ENCODE results near the gene BCAS3. TPM values are rescaled to one million over a fixed set of nuclear protein-coding genes. Genes with fewer than 3 reads are reported as not detected.

Gene BCAS3
- total RNA-seq, 1 experiment from 2014 or later, result 26.3 TPM

DNA sequence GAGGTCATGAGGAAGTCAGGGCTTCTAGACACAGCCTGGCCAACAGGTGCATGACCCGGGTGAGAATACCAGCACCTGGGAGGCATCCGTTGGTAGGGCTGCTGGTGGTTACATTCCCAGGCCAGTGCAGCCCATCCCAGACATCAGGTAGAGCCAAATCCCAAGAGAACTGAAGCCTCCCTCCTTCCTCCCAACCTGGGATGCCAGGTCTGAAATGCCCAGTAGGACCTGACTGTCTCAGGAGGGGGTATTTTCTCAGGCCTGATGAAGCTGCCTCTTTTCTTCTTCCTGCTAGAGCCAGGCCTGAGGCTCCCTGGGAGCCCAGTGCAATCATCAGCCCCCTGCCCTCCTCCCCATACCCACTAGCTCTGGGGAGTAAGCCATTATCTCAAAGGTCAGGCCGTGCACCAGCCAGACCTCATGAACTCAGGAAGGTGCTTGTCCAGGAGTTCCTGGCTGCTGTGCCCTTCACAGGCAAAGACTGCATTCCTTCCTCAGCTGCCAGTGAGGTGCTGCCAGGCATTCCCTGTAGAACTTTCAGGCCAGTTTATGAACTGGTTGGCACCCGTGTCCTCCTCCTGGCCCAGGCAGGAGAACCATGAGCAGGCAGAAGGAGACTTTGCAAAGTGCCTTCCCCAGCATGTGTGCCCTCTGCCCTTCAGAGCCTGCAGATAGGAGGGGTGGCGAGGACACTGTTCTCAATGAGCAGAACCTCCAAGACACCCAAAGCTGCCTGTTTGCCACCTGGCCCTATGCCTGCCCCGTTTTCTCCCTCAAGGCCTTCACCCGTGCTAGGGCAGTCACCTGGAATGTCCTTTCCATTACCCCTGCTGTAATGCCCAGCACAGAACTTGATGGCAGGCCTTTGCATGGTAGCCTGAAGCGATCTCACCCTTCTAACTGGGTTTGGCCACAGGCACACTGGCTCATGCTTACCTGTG, 729.6 kb downstream of the BCAS3 start:
- Histone ChIP-seq H3K9ac (ENCODE audit: low read length) (no peak overlapping the region), H3K9me2 (ENCODE audit: insufficient read depth) (no peaks in the 10 kb centered on the region), H3K36me3 (ENCODE audit: control insufficient read depth in 1 of 2, insufficient read depth in 2 of 2, low read length in 2 of 2) (no peaks in the 10 kb centered on the region), H2AFZ (ENCODE audit: low read depth, low read length, poor library complexity, severe bottlenecking) (no peak overlapping the region), H3K4me2 (ENCODE audit: low read length) (no peak overlapping the region), H3K9me3 (ENCODE audit: control insufficient read depth in 1 of 2, insufficient read depth in 1 of 2, low read depth in 1 of 2, low read length in 2 of 2) (no peaks in the 10 kb centered on the region), H3K4me1 (ENCODE audit: control insufficient read depth in 1 of 2, insufficient read depth in 2 of 2, low read length in 2 of 2) (peaks cover 19 to 27% of the 10 kb centered on the region in 2 experiments; a peak in 3 of 4 replicates), H3K4me3 (replicated peaks in 1 of 2; ENCODE audit: low read depth in 1 of 2, low read length in 2 of 2) (no peak overlapping the region), H3K27me3 (ENCODE audit: insufficient read depth, low read length) (no peaks in the 10 kb centered on the region), H3K27ac (ENCODE audit: low read depth, low read length) (no peak overlapping the region), H4K20me1 (ENCODE audit: insufficient read depth) (no peaks in the 10 kb centered on the region), H3K79me2 (ENCODE audit: insufficient read depth, low read length) (no peaks in the 10 kb centered on the region)
- CTCF ChIA-PET, result interaction anchor here (1.0 kb wide), 1 partner anchor 14 kb away, joined by 3 read pairs; no protein-coding TSS in a partner anchor
- no peak for DNase-seq (ENCODE audit: low read depth, low spot score)
- intact Hi-C loops (cut with micrococcal nuclease), result no loop called here
- POLR2A ChIA-PET, result no interaction called here
- no TSS peak for BruUV-seq (replicated peaks)
- no peak for ATAC-seq
- RAD21 ChIA-PET (ENCODE audit: low non-redundant PET in 1 of 2, low total read pairs in 2 of 2, uncharacterized antibody in 2 of 2, unreplicated experiment in 2 of 2), result no interaction called here
- TF ChIP-seq RAD21 (IDR thresholded peaks at IDR 0.05; ENCODE audit: low read depth), result no peak
- TF ChIP-seq, protein P1, sequence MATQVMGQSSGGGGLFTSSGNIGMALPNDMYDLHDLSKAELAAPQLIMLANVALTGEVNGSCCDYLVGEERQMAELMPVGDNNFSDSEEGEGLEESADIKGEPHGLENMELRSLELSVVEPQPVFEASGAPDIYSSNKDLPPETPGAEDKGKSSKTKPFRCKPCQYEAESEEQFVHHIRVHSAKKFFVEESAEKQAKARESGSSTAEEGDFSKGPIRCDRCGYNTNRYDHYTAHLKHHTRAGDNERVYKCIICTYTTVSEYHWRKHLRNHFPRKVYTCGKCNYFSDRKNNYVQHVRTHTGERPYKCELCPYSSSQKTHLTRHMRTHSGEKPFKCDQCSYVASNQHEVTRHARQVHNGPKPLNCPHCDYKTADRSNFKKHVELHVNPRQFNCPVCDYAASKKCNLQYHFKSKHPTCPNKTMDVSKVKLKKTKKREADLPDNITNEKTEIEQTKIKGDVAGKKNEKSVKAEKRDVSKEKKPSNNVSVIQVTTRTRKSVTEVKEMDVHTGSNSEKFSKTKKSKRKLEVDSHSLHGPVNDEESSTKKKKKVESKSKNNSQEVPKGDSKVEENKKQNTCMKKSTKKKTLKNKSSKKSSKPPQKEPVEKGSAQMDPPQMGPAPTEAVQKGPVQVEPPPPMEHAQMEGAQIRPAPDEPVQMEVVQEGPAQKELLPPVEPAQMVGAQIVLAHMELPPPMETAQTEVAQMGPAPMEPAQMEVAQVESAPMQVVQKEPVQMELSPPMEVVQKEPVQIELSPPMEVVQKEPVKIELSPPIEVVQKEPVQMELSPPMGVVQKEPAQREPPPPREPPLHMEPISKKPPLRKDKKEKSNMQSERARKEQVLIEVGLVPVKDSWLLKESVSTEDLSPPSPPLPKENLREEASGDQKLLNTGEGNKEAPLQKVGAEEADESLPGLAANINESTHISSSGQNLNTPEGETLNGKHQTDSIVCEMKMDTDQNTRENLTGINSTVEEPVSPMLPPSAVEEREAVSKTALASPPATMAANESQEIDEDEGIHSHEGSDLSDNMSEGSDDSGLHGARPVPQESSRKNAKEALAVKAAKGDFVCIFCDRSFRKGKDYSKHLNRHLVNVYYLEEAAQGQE (IDR thresholded peaks at IDR 0.05; ENCODE audit: low read depth), result no peak
- TF ChIP-seq, protein P2, sequence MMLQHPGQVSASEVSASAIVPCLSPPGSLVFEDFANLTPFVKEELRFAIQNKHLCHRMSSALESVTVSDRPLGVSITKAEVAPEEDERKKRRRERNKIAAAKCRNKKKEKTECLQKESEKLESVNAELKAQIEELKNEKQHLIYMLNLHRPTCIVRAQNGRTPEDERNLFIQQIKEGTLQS (IDR thresholded peaks at IDR 0.05), result no peak
- no peak for TF ChIP-seq EGR1 (IDR thresholded peaks at IDR 0.05; ENCODE audit: low read depth)
- no peak for TF ChIP-seq CEBPB (IDR thresholded peaks at IDR 0.05; ENCODE audit: low read depth)

Measured in HCT116 (cell line).